Brain pericyte (primary cell): ENCODE data around the gene SIGLEC1.

ENCODE experiments used
- DNase-seq: peaks from one replicate; pipeline ENCODE4 v3.0.0-alpha.2; 2012; ENCODE audit warnings: low read depth, low spot score

The SIGLEC1 gene

DNA sequence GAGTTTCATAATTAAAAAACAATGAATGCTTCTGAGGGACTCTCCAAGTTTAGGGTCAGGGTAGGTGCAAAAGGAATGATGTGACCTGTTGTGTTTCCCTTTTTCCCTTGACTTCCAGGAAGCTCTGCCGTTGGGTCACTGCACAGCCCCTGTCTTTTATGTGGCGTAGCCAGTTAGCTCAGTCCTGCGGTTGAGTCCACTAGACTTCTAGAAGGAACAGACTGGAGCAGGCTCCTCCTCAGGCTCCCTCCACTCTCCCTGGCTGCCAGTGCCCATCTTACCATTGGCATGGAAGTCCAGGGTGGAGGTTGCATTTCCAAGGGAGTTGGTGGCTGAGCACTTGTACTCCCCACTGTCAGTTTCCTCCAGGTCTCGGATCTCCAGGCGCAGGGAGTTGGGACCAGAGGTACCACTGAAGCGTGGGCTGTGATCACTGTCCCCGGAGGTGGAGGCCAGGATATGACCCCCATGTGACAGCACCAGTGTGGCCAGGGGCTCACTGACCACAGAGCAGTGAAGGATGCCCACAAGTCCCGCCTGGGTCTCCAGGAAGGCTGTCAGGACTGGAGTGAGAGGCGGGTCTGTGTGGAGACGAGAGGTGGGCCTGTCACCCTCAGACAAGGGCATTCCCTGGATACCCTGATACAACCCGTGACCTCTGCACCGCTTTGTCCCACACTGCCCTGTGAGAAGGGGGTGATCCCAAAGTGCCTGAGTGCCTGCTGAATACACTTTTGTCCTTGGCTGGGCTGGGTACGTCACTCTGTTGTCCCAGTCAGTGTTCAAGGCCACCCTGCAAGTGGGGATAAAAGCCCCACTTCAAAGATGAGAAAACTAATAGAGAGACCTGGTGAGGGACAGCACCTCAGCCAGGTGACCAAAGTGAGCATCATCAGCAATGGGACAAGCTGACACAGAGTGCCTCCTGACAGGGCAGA is 11.1 kb downstream of the SIGLEC1 start:
- no peak for DNase-seq

GRCh38 chr20:3699037-3699436 is 13.4 kb downstream of the SIGLEC1 start:
- no peak for DNase-seq

GRCh38 chr20:3698591-3699001 is 13.8 kb downstream of the SIGLEC1 start:
- DNase-seq = no peak

GRCh38 chr20:3697588-3698305 is 14.7 kb downstream of the SIGLEC1 start:
- no peak for DNase-seq

DNA sequence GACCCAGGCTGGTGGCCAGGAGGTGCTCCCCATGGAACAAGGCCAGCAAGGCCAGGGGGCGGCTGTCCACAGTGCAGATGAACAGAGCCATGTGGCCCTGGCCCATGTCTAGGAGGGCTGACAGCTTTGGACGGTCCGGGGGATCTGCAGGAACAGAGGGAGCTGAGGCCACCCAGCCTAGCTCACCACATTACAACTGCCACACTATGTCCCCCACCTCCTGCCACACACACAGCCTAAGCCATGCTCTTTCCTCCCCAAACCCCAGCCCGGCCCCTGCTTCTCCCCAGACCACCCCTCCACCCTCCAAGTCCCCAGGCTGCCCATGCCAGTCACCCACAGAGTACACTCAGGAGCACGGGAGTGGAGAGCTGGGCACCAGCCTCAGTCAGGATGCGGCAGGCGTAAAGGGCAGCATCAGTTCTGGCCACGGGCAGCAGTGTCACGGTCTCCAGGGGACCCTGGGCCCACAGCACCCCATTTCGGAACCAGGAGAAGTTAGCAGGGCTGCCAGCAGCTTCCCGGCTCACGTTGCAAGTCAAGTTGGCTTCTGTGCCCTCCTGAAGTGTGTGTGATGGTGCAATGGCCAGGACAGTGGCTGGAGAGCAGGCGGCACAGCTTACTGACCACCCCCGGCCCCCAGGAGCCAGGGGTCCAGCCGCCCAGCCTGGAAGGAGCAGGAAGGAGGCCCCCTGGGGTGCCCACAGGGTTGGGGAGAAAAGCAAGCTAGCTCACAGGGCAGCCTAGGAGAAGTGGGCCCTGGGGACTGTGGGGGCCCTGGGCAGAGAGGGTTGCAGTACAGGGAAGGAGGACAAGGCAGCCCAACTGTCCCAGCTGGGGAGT is 15.4 kb downstream of the SIGLEC1 start:
- no peak for DNase-seq

DNA sequence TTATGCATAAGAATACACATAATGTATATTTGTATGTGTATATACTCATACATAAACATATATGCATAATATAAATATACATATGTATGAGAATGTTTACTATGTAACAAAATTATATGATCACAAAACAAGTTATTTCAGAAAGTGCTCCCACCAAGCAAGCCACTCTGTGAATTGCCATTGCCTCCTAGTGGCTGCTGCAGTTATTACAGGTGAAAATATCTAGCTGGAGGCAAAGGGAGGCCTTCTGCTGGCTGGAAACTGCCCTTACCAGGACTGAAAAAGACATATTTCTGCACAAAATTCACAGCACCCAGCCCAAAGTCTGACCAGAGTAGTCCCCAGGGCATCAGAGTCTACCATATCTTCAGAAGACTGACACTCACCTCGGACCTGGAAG is 16.2 kb downstream of the SIGLEC1 start:
- DNase-seq = no peak

DNA sequence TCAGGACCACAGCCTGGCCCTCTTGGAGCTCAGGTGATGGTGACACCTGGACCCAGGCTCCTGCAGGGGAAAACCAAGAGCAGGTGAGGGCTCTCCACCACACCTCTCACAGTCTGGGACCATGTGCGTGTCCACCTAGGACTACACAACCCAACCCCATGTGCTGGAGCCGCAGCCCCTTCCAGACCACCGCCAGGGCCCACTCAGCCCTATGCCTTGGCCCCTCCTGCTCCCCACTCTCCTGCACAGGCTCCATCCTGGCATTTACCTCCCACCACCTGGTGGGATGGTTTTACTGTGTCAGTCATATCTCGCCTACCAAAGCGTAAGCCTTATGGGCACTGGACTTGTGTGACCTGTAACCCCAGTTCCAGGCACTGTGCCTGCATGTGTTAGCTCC is 17.5 kb downstream of the SIGLEC1 start:
- DNase-seq = no peak

DNA sequence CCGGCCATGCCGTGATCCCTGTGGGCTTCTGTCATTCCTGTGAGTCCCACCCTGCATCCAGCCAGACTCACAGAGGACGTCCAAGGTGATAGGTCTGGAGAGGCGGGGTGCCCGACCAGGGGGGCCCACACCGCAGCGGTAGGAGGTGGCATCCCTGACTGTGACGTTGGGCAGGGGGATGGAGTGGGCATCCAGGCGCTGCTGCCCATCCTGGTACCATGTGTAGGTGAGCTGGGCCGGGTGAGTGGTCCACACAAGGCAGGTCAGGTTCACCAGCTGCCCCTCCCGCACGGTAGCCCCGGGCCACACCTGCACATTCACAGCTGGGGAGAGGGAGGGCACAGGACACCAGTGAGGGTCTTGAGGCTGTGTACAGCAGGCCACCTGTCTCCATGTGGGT is 19.0 kb downstream of the SIGLEC1 start:
- no peak for DNase-seq

GRCh38 chr20:3692706-3693294 is 19.6 kb downstream of the SIGLEC1 start:
- no peak for DNase-seq

DNA sequence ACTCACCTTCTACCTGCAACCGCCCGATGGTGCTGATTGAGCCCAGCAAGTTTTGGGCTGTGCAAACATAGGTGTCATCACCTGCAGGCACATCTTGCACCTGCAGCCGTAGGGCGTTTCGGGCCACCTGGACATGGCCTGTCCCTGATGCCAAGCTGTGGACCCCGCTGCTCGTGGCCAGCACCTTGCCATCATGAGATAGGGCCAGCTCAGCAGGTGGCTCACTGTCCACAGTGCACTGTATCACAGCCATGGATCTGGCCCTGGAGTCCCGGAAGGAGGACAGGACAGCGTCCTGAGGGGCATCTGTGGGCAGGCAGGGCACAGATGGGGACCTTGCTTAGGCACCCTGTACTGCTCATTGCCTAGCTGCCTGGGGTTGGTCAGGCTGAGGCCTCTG is 20.5 kb downstream of the SIGLEC1 start:
- DNase-seq = no peak

GRCh38 chr20:3691306-3691705 is 21.1 kb downstream of the SIGLEC1 start:
- no peak for DNase-seq

- DNase-seq = no peak
Measured at GRCh38 chr20:3690413-3690812, 22.0 kb downstream of the SIGLEC1 start.

DNA sequence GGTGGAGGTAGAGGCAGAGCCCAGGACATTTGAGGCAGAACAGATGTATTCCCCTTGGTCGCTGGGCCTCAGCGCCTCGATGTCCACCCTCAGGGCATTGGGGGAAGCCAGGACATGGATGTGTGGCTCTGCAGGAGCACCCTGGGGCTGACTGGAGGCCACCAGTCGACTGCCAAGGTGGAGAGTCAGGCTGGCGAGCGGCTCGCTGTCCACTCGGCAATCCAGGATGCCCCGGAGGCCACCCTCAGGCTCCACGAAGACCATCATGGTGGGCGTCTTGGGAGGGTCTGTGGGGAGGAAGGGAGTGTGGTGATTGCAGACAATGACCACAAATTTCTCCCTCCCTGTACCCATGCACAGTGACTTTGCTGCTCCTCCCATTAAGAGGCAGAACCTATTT is 22.4 kb downstream of the SIGLEC1 start:
- DNase-seq = no peak

DNA sequence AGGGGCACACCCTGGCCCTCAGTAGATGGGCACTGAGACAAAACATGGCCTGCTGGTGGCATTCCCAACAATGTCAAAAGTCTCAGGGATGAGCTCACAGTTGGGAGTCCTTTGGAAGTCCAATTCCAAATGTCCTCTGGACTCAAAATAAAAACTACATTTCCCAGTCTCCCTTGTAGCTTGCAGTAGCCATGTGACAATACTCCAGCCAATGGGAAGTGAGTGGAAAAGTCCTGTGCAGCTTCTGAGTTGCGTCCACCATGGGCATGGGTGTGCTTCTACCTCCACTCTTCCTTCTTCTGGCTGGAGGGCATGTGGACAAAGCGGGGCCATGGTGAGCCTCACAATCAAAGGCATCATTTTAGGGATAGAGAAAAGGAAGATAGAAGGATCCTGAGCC is 24.7 kb downstream of the SIGLEC1 start:
- DNase-seq = no peak

- DNase-seq = peak; percentile 33
Measured at GRCh38 chr20:3686867-3687321, 25.5 kb downstream of the SIGLEC1 start.

DNA sequence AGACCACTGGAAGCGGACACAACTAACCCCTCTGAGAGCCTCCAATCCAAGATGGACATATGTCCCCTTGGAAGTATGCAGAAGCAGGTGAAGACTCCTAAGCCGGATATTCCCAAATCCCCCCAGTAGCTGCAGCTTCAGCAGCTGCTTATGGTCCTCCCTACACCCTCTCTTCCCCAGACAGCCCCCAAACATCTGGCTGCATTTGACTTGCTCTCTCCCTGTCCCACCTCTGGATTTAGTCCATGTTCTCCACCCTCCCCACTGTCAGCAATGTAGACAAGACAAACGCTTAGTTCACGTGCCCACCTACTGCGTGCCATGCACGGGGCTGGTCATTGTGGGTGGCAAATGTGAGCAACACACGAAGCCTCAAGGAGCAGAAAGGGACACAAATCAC is 26.0 kb downstream of the SIGLEC1 start:
- no peak for DNase-seq

- DNase-seq = no peak
Measured at GRCh38 chr20:3685341-3685740, 27.1 kb downstream of the SIGLEC1 start.

DNA sequence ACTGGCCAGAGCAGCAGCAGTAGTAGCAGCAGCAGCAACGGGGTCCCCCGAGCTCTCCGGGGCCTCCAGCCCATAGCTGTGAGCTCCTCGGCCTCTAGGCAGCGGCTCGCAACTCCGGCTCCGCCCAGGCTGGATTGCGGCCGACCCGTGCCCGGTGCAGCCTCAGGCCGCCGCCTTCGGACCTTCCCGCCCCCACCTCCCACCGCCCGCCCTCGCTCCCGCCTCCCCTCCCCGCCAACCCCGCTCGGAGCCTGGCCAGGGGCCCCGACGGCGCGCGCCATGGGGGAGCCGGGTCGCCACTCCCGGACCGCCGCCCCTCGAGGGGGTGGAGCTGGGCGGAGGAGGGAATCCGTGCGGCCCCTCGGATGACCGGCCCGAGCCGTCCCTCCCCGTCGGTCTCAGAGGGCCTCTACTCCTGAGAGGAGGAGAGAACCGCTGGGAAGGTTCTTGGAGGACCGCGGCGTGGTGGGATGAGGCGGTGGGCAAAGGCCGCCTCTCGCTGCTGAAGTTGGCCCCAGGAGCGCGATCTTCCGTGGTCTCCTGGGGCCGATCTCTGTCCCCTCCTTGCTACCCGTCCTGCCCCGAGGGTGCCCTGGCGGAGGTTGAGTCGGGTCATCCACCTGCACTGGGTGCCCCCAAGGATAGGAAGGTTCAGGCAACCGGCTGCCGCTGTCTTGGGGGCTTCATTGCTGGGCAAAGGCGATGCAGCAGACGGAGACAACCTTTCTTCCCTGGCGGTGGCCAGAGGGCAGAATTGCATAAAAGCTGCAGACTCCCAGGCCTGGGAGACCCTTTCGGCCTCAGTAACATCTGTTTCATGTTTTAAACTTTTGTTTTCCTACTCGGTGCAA is 30.2 kb downstream of the SIGLEC1 start, which contains the start of gene ADAM33:
Gene ADAM33 (minus strand): TSS at position 80 of the 851 bp plus-strand sequence. CDS start 6 bp downstream, at position 74.
- no peak for DNase-seq

DNA sequence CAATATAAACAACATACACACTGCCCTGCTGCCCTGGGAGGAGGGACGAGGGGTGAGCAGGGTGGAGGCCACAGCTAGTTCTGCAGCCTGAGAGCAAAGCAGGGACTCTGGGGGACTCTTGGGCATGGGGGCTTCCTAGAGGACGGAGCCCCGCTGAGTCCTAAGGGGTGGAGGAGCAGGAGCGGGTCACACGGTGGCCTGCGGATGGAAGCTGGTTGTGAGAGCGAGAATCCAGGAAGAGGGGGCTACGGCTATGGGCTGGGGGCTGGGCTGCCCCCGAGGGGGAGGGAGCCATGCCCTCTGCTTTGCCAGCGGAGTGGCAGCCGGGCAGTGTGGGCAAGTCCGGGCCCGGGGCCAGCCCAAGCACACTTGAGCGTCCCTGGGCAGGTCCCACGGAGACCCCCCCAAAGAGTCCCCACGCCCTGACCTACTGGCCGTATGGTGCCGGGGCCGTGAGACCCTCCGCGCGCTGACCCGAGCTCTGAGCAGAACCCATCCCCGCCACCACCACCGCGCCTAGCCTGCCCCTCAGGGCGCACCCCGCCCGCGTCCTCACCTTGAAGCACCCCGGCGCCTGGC is 31.0 kb downstream of the SIGLEC1 start:
- no peak for DNase-seq
